NB4 (cell line): ENCODE results near the gene SREK1IP1.

Source experiments
- DNase-seq: peaks from one replicate; pipeline ENCODE4 v3.0.0; 2010; ENCODE audit warnings: low read depth
- H3K4me3 ChIP-seq: one replicate; pipeline ENCODE4 v1.5.1; 2011; ENCODE audit warnings: mild to moderate bottlenecking, low read depth, low read length, moderate library complexity
- CTCF ChIP-seq: IDR thresholded peaks from one replicate; pipeline ENCODE4 v1.5.1; 2012; ENCODE audit warnings: low read depth, low read length
- MYC ChIP-seq: IDR thresholded peaks from 2 replicates; pipeline ENCODE4 v1.6.1; 2011; ENCODE audit warnings: low read depth, low read length
- POLR2A ChIP-seq: IDR thresholded peaks from 2 replicates; pipeline ENCODE4 v1.6.1; 2011; ENCODE audit warnings: mild to moderate bottlenecking; ENCODE audit not compliant: insufficient read length; ENCODE audit errors: extremely low read depth
- TF ChIP-seq, protein P1 (sequence below): IDR thresholded peaks from 2 replicates; pipeline ENCODE4 v1.6.1; 2011; ENCODE audit warnings: low read depth, low read length

Gene SREK1IP1

DNA sequence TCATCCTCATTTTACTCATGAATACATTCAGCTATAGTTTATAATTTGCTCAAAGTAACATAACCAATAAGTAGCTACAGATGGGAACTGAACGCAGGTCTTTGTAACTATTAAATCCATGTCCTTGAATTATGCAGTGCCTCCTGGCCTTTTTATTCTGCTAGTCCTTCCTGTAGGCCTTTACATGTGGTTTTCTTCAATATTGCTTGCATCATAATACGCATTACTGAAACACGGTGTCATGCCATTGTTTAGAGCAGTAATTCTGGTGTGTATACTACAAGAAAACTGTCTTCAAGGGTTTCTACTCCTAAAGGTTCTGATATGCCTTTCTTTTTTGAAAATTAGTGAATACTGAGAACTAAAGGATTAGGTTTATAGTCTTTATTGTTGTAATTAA is 21.0 kb upstream of the SREK1IP1 start:
- no peak overlapping the region for H3K4me3 ChIP-seq
- TF ChIP-seq POLR2A (no peak), MYC (no peak), CTCF (no peak)
- TF ChIP-seq, protein P1, sequence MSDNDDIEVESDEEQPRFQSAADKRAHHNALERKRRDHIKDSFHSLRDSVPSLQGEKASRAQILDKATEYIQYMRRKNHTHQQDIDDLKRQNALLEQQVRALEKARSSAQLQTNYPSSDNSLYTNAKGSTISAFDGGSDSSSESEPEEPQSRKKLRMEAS = no peak
- no peak for DNase-seq

GRCh38 chr5:64788156-64788555 is 19.7 kb upstream of the SREK1IP1 start:
- DNase-seq = no peak
- no peak for TF ChIP-seq CTCF
- no peak for TF ChIP-seq POLR2A
- TF ChIP-seq, protein P1 = no peak
- TF ChIP-seq MYC = no peak
- no peak overlapping the region for H3K4me3 ChIP-seq

DNA sequence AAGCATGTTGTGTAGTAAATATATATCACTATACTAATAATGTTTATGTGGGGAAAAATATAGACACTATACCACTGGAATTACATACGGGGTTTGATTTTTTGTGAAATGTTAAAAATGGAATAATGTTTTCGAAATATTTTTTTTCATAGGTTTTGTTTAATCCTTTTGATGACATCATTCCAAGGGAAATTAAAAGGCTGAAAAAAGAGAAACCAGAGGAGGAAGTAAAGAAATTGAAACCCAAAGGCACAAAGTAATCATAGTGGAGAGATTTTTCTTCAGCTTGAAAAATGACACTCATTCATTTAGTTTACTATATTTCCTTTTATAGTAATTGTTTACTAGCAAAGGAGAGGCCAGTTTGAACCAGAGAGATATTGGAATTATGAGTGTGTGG is 17.9 kb upstream of the SREK1IP1 start:
- no peak overlapping the region for H3K4me3 ChIP-seq
- TF ChIP-seq CTCF (no peak), MYC (no peak), POLR2A (no peak)
- TF ChIP-seq, protein P1 = no peak
- DNase-seq = no peak

- peak; percentile 81 for DNase-seq
- no peak overlapping the region for H3K4me3 ChIP-seq
- TF ChIP-seq MYC (no peak), CTCF (peak; percentile 64)
Measured at GRCh38 chr5:64784451-64785025, 16.0 kb upstream of the SREK1IP1 start.

DNA sequence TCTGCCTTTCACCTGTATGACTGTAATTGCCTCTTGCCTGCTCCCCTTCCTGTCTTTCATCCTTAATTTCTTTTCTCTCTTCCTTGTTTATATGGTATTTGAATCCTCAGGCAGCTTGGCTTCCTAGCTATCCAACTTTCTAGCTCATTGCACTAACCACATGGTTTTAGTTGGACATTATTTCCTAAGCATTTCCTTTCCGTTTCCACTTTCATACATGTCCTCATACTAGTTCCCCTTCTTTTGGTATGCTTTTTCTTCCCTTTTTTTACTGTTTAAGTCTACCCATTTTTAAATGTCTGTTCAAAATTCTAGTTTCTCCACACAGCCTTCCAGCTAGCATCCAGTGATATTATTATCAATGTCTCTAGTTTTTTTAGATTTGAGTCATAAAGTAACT is 6.8 kb upstream of the SREK1IP1 start:
- no peak overlapping the region for H3K4me3 ChIP-seq
- peak; percentile 18 for DNase-seq
- TF ChIP-seq, protein P1 = no peak
- TF ChIP-seq POLR2A (no peak), CTCF (no peak), MYC (no peak)

GRCh38 chr5:64773533-64773932 is 5.0 kb upstream of the SREK1IP1 start:
- peak; percentile 28 for DNase-seq
- TF ChIP-seq MYC = no peak
- TF ChIP-seq, protein P1 = no peak
- no peak for TF ChIP-seq POLR2A

More at GRCh38 chr5:64773533-64773932, 5.0 kb upstream of the SREK1IP1 start:
- no peak overlapping the region for H3K4me3 ChIP-seq
